Posterior cingulate gyrus (tissue), 11 donors: ENCODE data around the gene TRAF7.
"Not testable (repeated sequence)": the region's sequence is repeated elsewhere in the genome, so short reads cannot be mapped to it uniquely, and the experiment has no call there.

Experiments
- DNase-seq, 10 donors: peaks; one replicate each; pipeline versions ENCODE4 v3.0.0 to v3.0.0-alpha.2; 2020 to 2021; ENCODE audit warnings: mixed read lengths in 3 of 10
- intact Hi-C: fragments of 100-400 bp; cut with DNase I; formaldehyde crosslinking; loops from one replicate; pipeline ENCODE4 v1.15.1; 2023

TRAF7 gene

GRCh38 chr16:2121325-2121724 lies 34.3 kb upstream of the TRAF7 start:
- intact Hi-C loops, result loop anchor here (1.0 kb wide), 1 partner anchor 34 kb away; the partner anchor contains the start of gene TRAF7
- peak in 9 of 10 donors; percentile 58 to 95 (median 79) for DNase-seq

GRCh38 chr16:2121853-2122252 lies 33.7 kb upstream of the TRAF7 start:
- intact Hi-C loops, result loop anchor here (1.0 kb wide), 1 partner anchor 33 kb away; the partner anchor contains the start of gene TRAF7
- DNase-seq, result peak in 5 of 10 donors; percentile 38 to 92 (median 82)

- peak in 1 of 10 donors; percentile 66 for DNase-seq
- intact Hi-C loops, result no loop called here
Observed at GRCh38 chr16:2122429-2122828, 33.2 kb upstream of the TRAF7 start.

GRCh38 chr16:2122934-2123683 lies 32.5 kb upstream of the TRAF7 start:
- DNase-seq, intact Hi-C loops: not testable (repeated sequence)

GRCh38 chr16:2123706-2124376 lies 31.7 kb upstream of the TRAF7 start:
- intact Hi-C loops, DNase-seq: not testable (repeated sequence)

GRCh38 chr16:2124377-2124693 lies 31.2 kb upstream of the TRAF7 start:
- intact Hi-C loops, DNase-seq: not testable (repeated sequence)

- intact Hi-C loops, result not testable (repeated sequence)
- peak in 5 of 10 donors; percentile 30 to 91 (median 64) for DNase-seq
Observed at GRCh38 chr16:2124694-2125444, 30.7 kb upstream of the TRAF7 start.

GRCh38 chr16:2125609-2126008 lies 30.0 kb upstream of the TRAF7 start:
- DNase-seq, intact Hi-C loops: not testable (repeated sequence)

- DNase-seq, result peak; percentile 59 to 97 (median 78)
Observed at GRCh38 chr16:2126161-2126743, 29.3 kb upstream of the TRAF7 start.

GRCh38 chr16:2126928-2127556 lies 28.5 kb upstream of the TRAF7 start:
- intact Hi-C loops, result not testable (repeated sequence)
- DNase-seq, result peak in 4 of 10 donors; percentile 26 to 77 (median 55)

More at GRCh38 chr16:2126161-2126743, 29.3 kb upstream of the TRAF7 start:
- intact Hi-C loops, result not testable (repeated sequence)

GRCh38 chr16:2127630-2128280 lies 27.8 kb upstream of the TRAF7 start:
- not testable (repeated sequence) for DNase-seq

GRCh38 chr16:2129251-2129650 lies 26.3 kb upstream of the TRAF7 start:
- DNase-seq, intact Hi-C loops: not testable (repeated sequence)

More at GRCh38 chr16:2127630-2128280, 27.8 kb upstream of the TRAF7 start:
- intact Hi-C loops, result not testable (repeated sequence)

GRCh38 chr16:2129890-2130447 lies 25.6 kb upstream of the TRAF7 start:
- intact Hi-C loops, result not testable (repeated sequence)
- DNase-seq, result peak in 1 of 10 donors; percentile 66

GRCh38 chr16:2133797-2134196 lies 21.8 kb upstream of the TRAF7 start:
- intact Hi-C loops, DNase-seq: not testable (repeated sequence)

- intact Hi-C loops, result not testable (repeated sequence)
- DNase-seq, result peak in 1 of 10 donors; percentile 78
Observed at GRCh38 chr16:2135071-2135470, 20.5 kb upstream of the TRAF7 start.

- intact Hi-C loops, result not testable (repeated sequence)
- peak; percentile 88 to 99 (median 92) for DNase-seq
Observed at GRCh38 chr16:2135770-2136490, 19.7 kb upstream of the TRAF7 start, which contains the start of gene PKD1. Gene PKD1 (minus strand): TSS chr16:2135898. CDS start chr16:2135689, 209 bp downstream.

- peak in 8 of 10 donors; percentile 60 to 96 (median 78) for DNase-seq
- intact Hi-C loops, result no loop called here
Observed at GRCh38 chr16:2142942-2143877, 12.4 kb upstream of the TRAF7 start.
